Liver (tissue), 3 donors: ENCODE results near the gene PKP3.

Experiments used
- JUND ChIP-seq, 2 donors: IDR thresholded peaks; 2 replicates each; pipeline ENCODE4 v1.6.1; 2016; ENCODE audit warnings: antibody characterized with exemption in 2 of 2
- RAD21 ChIP-seq, 2 donors: IDR thresholded peaks; 2 replicates each; pipeline ENCODE4 v1.6.1; 2016; ENCODE audit warnings: antibody characterized with exemption in 2 of 2, mild to moderate bottlenecking in 2 of 2
- RXRA ChIP-seq, 2 donors: IDR thresholded peaks; 2 replicates each; pipeline ENCODE4 v1.6.1; 2017 to 2018; ENCODE audit warnings: antibody characterized with exemption in 2 of 2, mild to moderate bottlenecking in 1 of 2
- SP1 ChIP-seq: IDR thresholded peaks from 2 replicates; pipeline ENCODE4 v1.6.1; 2018; ENCODE audit warnings: antibody characterized with exemption, mild to moderate bottlenecking
- TF ChIP-seq, protein P1 (sequence below): fragments of 150-350 bp; IDR thresholded peaks from 2 replicates; pipeline ENCODE4 v1.5.1; 2017; ENCODE audit warnings: improper control_type of control experiment, low read depth, low read length; ENCODE audit not compliant: missing input control
- TF ChIP-seq, protein P2 (sequence below): IDR thresholded peaks from 2 replicates; pipeline ENCODE4 v1.6.1; 2016; ENCODE audit warnings: antibody characterized with exemption, mild to moderate bottlenecking
- TF ChIP-seq, protein P3 (sequence below): IDR thresholded peaks from 2 replicates; pipeline ENCODE4 v1.6.1; 2016; ENCODE audit warnings: antibody characterized with exemption
- TF ChIP-seq, protein P4 (sequence below): IDR thresholded peaks from 2 replicates; pipeline ENCODE4 v1.6.1; 2016; ENCODE audit warnings: antibody characterized with exemption
- donor health status: healthy.
- donor health status: healthy.

DNA sequence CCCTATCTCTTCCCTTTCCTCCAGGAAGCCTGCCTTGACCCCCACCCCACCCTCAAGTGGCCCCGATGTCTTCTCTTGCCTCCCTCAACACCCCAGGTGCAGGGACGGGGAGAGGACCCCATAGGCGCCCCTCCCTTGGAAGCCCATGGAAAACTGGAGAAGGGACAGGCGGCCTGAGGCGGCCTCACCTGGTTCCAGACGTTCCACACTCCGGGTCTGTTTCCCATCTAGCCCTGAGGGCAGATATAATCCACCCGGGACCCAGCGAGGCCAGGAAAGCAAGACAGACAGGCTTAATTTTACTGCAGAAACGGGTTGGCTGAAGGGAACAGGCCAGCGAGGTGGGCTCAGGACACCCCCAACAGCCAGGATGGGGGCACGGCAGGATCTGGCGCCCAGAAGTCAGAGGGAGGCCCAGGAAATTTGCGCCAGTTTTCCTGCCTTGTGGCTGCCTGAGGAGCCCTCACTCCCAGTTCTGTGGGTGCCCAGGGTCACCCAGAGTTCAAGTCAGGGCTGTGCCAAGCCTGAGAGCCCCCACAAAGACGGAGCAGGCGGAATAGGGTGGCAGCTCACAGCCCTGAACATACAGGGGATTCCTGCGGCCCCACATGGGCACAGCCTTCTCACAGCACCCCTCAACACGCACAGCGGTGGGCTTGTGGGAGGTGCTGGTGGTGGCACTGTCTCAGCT is 23.8 kb downstream of the PKP3 start:
- TF ChIP-seq, protein P1, sequence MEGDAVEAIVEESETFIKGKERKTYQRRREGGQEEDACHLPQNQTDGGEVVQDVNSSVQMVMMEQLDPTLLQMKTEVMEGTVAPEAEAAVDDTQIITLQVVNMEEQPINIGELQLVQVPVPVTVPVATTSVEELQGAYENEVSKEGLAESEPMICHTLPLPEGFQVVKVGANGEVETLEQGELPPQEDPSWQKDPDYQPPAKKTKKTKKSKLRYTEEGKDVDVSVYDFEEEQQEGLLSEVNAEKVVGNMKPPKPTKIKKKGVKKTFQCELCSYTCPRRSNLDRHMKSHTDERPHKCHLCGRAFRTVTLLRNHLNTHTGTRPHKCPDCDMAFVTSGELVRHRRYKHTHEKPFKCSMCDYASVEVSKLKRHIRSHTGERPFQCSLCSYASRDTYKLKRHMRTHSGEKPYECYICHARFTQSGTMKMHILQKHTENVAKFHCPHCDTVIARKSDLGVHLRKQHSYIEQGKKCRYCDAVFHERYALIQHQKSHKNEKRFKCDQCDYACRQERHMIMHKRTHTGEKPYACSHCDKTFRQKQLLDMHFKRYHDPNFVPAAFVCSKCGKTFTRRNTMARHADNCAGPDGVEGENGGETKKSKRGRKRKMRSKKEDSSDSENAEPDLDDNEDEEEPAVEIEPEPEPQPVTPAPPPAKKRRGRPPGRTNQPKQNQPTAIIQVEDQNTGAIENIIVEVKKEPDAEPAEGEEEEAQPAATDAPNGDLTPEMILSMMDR: no peak
- TF ChIP-seq, protein P2, sequence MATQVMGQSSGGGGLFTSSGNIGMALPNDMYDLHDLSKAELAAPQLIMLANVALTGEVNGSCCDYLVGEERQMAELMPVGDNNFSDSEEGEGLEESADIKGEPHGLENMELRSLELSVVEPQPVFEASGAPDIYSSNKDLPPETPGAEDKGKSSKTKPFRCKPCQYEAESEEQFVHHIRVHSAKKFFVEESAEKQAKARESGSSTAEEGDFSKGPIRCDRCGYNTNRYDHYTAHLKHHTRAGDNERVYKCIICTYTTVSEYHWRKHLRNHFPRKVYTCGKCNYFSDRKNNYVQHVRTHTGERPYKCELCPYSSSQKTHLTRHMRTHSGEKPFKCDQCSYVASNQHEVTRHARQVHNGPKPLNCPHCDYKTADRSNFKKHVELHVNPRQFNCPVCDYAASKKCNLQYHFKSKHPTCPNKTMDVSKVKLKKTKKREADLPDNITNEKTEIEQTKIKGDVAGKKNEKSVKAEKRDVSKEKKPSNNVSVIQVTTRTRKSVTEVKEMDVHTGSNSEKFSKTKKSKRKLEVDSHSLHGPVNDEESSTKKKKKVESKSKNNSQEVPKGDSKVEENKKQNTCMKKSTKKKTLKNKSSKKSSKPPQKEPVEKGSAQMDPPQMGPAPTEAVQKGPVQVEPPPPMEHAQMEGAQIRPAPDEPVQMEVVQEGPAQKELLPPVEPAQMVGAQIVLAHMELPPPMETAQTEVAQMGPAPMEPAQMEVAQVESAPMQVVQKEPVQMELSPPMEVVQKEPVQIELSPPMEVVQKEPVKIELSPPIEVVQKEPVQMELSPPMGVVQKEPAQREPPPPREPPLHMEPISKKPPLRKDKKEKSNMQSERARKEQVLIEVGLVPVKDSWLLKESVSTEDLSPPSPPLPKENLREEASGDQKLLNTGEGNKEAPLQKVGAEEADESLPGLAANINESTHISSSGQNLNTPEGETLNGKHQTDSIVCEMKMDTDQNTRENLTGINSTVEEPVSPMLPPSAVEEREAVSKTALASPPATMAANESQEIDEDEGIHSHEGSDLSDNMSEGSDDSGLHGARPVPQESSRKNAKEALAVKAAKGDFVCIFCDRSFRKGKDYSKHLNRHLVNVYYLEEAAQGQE: no peak
- TF ChIP-seq RAD21 (IDR thresholded peaks at IDR 0.05) (no peak), JUND (IDR thresholded peaks at IDR 0.05) (no peak), SP1 (no peak), RXRA (IDR thresholded peaks at IDR 0.05) (no peak)
- TF ChIP-seq, protein P3, sequence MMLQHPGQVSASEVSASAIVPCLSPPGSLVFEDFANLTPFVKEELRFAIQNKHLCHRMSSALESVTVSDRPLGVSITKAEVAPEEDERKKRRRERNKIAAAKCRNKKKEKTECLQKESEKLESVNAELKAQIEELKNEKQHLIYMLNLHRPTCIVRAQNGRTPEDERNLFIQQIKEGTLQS: no peak
- TF ChIP-seq, protein P4, sequence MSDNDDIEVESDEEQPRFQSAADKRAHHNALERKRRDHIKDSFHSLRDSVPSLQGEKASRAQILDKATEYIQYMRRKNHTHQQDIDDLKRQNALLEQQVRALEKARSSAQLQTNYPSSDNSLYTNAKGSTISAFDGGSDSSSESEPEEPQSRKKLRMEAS: no peak
